Loucy (cell line): ENCODE data around the gene KRTAP1-5.

Experiments
- CTCF ChIP-seq: fragments of 200-600 bp; sonication (generic); conservative IDR thresholded peaks from 2 replicates; pipeline ENCODE4 v1.5.1; 2014; ENCODE audit warnings: mild to moderate bottlenecking, antibody characterized with exemption, low read length
- EZH2phosphoT487 ChIP-seq: fragments of 200-600 bp; IDR thresholded peaks from 2 replicates; pipeline ENCODE4 v1.6.1; 2018; ENCODE audit warnings: antibody characterized with exemption, mild to moderate bottlenecking, moderate library complexity, borderline replicate concordance

GRCh38 chr17:40993839-40994238 lies 33.2 kb downstream of the KRTAP1-5 start, which contains the start of gene KRTAP3-3:
- no peak for TF ChIP-seq CTCF
- no peak for TF ChIP-seq EZH2phosphoT487
